ENCODE data around the gene GPC6.

The GPC6 gene

DNA sequence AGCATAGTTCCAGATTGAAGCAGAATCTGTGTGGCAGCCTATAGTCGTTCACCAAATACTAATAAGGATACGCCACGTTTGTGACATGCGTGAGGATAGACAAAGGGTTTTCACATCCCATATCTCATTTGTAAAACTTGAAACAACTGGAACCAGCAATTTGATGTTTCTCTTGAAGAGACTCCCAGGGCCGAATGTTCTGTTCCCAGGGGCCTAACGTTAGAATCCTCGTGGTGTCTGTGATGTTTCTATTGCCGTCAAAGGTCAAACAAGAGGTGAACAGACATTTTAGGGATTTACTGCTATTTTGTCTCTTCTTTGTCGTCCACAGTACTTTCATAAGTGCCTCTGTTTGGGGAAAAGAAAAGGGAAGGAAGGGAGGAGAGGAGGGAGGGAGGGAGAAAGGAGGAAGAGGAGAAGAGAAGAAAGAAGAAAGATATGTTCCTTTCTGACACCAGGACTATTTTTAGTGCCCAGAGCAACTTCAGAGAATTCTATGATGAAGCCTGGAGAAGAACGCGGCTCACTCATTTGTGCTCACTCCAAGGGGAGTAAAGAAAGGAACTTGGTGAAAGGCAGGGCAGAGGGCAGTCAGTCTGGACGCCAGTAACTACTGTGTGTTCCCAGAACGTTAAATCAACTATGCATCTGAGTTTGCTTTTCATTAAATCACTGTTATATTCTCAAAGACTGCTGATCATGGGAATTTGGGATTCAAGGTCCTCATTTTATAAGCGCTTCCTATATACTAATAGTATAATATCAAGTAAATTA lies 1098.3 kb downstream of the GPC6 start:
- TF ChIP-seq, protein P1, sequence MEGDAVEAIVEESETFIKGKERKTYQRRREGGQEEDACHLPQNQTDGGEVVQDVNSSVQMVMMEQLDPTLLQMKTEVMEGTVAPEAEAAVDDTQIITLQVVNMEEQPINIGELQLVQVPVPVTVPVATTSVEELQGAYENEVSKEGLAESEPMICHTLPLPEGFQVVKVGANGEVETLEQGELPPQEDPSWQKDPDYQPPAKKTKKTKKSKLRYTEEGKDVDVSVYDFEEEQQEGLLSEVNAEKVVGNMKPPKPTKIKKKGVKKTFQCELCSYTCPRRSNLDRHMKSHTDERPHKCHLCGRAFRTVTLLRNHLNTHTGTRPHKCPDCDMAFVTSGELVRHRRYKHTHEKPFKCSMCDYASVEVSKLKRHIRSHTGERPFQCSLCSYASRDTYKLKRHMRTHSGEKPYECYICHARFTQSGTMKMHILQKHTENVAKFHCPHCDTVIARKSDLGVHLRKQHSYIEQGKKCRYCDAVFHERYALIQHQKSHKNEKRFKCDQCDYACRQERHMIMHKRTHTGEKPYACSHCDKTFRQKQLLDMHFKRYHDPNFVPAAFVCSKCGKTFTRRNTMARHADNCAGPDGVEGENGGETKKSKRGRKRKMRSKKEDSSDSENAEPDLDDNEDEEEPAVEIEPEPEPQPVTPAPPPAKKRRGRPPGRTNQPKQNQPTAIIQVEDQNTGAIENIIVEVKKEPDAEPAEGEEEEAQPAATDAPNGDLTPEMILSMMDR (IDR thresholded peaks at IDR 0.05; ENCODE audit: low read depth, low read length) = no peak
- TF ChIP-seq MYC (IDR thresholded peaks at IDR 0.05; ENCODE audit: low read depth, low read length) = no peak
- TF ChIP-seq, protein P2, sequence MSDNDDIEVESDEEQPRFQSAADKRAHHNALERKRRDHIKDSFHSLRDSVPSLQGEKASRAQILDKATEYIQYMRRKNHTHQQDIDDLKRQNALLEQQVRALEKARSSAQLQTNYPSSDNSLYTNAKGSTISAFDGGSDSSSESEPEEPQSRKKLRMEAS (IDR thresholded peaks at IDR 0.05; ENCODE audit: low read depth, low read length) = no peak
- TF ChIP-seq POLR2A (IDR thresholded peaks at IDR 0.05; ENCODE audit: extremely low read depth, insufficient read length) = no peak
- DNase-seq (ENCODE audit: low read depth) = no peak
- H3K4me3 ChIP-seq (ENCODE audit: low read depth, low read length) = no peak overlapping the region

DNA sequence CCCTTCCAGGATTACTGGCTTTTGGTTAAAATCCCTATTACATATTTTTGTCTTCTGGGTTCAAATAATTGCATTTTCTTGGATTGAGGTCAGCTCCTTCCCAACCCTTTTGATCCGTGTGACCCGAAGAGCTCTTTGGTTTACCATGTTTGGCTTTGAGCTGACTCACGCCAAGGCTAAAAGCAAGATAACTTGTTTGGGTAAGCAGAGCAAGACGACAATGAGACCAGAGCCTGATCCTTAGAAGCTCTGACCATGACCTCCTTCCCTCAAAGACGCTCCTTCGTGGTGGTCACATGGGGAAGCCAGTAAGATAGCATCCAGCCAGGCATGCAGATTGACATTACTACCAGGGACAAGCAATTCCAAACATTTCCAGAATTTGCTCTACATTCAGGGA lies 1099.0 kb downstream of the GPC6 start:
- DNase-seq (ENCODE audit: low read depth) = no peak
- TF ChIP-seq, protein P1 (IDR thresholded peaks at IDR 0.05; ENCODE audit: low read depth, low read length) = no peak
- TF ChIP-seq MYC (IDR thresholded peaks at IDR 0.05; ENCODE audit: low read depth, low read length) (no peak), POLR2A (IDR thresholded peaks at IDR 0.05; ENCODE audit: extremely low read depth, insufficient read length) (no peak)
- TF ChIP-seq, protein P2 (IDR thresholded peaks at IDR 0.05; ENCODE audit: low read depth, low read length) = no peak
- no peak overlapping the region for H3K4me3 ChIP-seq (ENCODE audit: low read depth, low read length)

DNA sequence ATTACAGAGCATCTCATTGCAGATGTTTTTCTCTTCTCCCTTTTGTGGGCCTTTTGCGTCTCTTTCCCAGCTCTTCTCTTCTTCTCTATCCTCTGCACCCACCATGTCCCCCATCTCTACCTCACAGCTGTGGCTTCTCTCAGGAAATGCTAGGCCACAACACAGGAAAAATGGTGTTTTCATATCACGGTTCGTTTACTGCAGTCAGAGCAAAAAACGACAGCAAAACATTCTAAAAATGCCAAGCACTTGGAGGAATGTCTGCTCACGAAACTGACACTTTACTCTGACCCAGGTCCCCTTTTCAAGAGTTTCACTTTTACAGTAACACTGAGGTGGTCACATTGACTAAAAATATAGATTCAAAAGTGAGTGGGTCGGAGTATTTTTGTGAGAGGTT lies 1100.7 kb downstream of the GPC6 start:
- DNase-seq (ENCODE audit: low read depth) = no peak

DNA sequence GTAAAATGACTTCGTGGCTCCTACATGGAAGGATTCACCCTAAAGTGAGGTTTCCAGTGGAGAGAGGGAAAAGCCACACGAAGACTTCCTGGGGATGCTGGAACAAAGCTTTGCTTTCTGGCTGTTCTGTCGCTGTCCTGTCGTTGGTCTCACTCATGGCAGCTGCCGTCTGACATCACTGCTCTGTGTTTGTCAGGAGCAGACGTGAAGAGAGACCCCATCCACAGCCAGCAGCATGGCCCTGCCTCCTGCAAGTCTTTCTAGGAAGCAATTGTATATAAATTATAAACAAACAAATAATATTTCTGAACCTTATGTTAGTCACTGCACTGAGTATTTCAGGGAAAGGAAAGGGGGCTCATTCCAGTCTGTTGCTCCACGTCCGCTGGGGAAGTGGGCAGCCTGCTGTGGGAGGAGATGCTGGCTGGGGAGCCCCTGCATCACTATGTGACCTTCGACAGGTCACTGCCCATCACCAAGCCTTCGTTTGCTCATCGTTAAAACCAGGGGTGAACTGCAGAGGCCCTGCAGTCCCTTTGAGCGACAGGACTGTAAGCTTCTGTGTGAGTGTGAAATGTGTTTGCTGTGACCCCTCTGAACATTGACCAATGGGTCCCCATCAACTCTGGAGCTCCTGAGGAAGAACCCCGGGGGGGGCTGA lies 1101.9 kb downstream of the GPC6 start:
- TF ChIP-seq POLR2A (IDR thresholded peaks at IDR 0.05; ENCODE audit: extremely low read depth, insufficient read length) = no peak
- TF ChIP-seq, protein P1 (IDR thresholded peaks at IDR 0.05; ENCODE audit: low read depth, low read length) = no peak
- TF ChIP-seq, protein P2 (IDR thresholded peaks at IDR 0.05; ENCODE audit: low read depth, low read length) = no peak
- TF ChIP-seq MYC (IDR thresholded peaks at IDR 0.05; ENCODE audit: low read depth, low read length) = no peak
- DNase-seq (ENCODE audit: low read depth) = no peak
- no peak overlapping the region for H3K4me3 ChIP-seq (ENCODE audit: low read depth, low read length)

More for the DNA sequence above, 1100.7 kb downstream of the GPC6 start:
- no peak for TF ChIP-seq MYC (IDR thresholded peaks at IDR 0.05; ENCODE audit: low read depth, low read length)
- H3K4me3 ChIP-seq (ENCODE audit: low read depth, low read length) = no peak overlapping the region

DNA sequence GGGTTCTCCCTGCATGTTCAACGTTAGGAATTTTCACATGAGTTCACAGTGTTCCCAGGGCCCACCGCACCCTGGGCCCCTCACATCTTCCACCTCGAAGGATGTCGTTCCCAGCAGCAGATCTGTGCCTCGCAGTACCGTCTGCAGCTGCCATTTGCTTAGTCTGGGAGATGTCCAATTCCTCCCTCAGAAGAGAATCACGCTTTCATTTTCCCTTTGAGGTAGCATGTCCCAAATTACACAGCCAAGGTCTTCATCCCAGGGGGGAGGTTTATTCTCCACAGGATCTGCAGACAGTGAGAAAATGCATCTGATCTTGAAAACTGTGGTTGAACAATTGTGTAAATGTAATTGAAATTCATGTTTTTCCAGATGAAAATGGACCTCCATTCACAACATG lies 1102.7 kb downstream of the GPC6 start:
- H3K4me3 ChIP-seq (ENCODE audit: low read depth, low read length) = no peak overlapping the region
- DNase-seq (ENCODE audit: low read depth) = no peak
- TF ChIP-seq, protein P2 (IDR thresholded peaks at IDR 0.05; ENCODE audit: low read depth, low read length) = no peak
- TF ChIP-seq, protein P1 (IDR thresholded peaks at IDR 0.05; ENCODE audit: low read depth, low read length) = no peak
- TF ChIP-seq MYC (IDR thresholded peaks at IDR 0.05; ENCODE audit: low read depth, low read length) (no peak), POLR2A (IDR thresholded peaks at IDR 0.05; ENCODE audit: extremely low read depth, insufficient read length) (no peak)

DNA sequence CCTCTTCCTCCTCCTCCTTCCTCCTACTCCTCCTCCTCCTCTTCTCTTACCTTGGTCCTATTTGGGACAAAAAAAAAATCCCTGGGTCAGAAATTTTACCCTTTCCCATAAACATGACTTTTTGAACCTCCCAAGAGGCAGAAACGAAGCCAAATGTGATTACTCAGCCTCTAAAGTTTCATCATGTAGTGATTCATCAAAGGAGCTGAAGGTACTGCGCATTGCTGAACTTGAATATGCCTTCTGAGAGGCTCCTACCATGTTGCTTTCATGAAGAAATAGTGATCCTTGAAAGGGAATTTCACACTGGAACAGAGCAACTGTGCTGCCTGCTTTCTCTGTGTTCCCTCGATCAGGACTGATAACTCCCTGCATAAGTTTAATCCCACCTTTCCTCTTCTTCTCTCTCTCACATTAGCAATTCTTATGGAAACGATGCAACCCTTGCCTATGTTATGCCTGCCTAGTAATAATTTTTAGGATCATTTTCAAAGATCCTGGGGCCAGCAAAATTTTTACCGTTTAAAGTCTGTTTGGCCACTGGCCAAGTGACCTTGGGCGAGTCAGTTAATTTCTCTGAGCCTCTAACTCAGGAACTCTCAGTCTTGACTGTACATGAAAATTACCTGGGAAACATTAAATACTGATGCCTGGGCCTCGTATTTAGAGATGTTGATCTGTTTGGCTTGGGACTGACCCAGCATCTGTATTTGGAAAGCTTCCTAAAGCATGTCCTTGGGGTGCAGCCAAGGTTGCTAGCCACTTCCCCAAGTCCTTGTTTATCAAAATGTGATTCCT lies 1103.3 kb downstream of the GPC6 start:
- TF ChIP-seq, protein P2 (IDR thresholded peaks at IDR 0.05; ENCODE audit: low read depth, low read length) = no peak
- TF ChIP-seq MYC (IDR thresholded peaks at IDR 0.05; ENCODE audit: low read depth, low read length) (no peak), POLR2A (IDR thresholded peaks at IDR 0.05; ENCODE audit: extremely low read depth, insufficient read length) (no peak)
- TF ChIP-seq, protein P1 (IDR thresholded peaks at IDR 0.05; ENCODE audit: low read depth, low read length) = no peak
- no peak overlapping the region for H3K4me3 ChIP-seq (ENCODE audit: low read depth, low read length)
- DNase-seq (ENCODE audit: low read depth) = peak; percentile 67

All from NB4 (cell line).